Measurements from ENCODE around the gene C1orf56.
A peak's percentile ranks its signal among the peaks of the same experiment; 100 is the strongest.
"Not testable (repeated sequence)": the region's sequence is repeated elsewhere in the genome, so short reads cannot be mapped to it uniquely, and the experiment has no call there.

The C1orf56 gene

DNA sequence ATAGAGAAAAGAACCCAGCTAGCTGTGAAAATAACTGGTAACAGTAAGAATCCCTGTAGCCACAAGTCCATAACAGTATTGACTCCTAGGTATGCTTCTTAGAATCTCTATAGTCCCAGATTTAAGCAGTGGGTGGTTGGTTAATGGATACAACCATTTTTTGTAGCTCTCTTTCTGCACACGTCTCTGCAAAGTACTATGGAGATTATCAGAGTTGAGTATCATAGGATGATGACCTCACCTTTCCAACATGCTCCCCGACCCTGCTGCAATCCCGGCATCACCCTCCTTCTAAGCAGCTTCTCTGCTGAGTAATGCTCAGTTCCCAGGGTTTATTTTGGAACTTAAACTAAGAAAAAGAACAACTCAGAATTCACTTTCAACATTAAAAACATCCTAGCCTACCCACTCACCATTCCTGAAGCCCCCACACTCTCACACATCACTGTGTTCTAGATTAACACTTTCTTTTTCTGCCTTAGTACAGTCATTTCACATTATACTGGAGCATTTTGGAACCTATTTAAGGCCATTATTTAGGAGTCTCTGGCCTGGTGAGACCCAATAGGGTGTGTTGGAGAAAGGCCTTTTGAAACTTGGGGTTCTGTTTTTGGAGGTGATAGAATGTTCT is 15.3 kb downstream of the C1orf56 start:
- no peak for DNase-seq

DNA sequence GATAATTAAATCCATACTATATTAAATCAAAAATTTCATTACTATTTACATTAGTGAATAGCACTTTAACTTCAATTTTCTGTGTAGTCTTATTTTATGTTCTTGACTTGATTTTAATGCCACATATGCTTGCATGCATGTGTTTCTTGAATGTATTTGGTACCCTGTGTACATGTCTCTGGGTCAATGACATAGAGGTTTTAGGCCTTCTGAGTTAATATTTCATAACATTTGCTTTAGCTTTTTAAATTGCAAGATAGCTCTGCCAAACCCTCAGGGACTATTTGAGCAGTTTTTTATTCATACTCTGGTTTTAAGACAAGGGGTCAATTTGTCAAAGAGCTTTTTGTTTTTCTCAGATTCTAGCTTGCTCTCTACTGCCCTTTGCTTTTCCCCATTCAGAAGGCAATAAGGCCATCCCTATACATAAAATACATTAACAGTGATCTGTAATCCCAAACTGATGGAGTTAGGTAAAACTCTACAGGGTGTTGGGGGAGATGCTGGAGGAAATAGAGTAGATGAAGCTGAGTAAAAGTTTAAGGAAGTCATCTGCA is 17.6 kb downstream of the C1orf56 start:
- no peak for DNase-seq

- no peak for DNase-seq
Observed at GRCh38 chr1:151067185-151067584, 19.6 kb downstream of the C1orf56 start.

DNA sequence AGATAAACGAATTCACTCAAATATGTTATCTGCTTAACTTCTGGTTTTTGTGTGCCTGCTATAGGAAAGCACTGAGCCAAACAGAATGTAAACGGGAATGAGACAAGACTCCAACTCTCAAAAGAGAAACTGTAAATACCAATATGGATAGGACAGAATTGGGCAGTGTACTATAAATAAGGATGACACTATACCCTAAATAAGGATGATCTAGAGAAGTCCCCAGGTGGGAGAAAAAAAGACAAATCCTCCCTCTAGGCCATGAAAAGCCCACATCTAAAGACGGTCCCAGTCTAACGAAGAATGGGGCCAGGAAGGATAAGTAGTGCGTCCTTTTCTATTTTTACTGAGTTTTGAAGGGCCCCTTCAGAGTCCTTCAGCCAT is 21.5 kb downstream of the C1orf56 start:
- no peak for DNase-seq

- DNase-seq = peak; percentile 87 to 89
Observed at GRCh38 chr1:151070474-151071276, 23.1 kb downstream of the C1orf56 start, which contains the start of gene GABPB2. TSS of gene GABPB2 (plus strand) at chr1:151070761. CDS start at chr1:151088190, 17,429 bp downstream.

DNA sequence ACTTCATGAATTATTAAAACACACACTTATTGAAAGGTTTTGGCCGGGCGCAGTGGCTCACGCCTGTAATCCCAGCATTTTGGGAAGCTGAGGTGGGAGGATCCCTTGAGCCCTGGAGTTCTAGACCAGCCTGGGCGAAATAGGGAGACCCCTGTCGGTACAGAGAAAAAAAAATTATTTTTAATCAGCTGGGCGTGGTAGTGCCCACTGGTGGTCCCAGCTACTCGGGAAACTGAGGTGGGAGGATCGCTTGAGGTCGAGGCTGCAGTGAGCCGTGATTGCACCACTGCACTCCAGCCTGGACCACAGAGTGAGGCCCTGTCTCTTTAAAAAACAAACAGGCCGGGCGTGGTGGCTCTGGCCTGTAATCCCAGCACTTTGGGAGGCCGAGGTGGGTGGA is 24.7 kb downstream of the C1orf56 start:
- no peak for DNase-seq

- no peak for DNase-seq
Observed at GRCh38 chr1:151085953-151086559, 38.5 kb downstream of the C1orf56 start.

DNA sequence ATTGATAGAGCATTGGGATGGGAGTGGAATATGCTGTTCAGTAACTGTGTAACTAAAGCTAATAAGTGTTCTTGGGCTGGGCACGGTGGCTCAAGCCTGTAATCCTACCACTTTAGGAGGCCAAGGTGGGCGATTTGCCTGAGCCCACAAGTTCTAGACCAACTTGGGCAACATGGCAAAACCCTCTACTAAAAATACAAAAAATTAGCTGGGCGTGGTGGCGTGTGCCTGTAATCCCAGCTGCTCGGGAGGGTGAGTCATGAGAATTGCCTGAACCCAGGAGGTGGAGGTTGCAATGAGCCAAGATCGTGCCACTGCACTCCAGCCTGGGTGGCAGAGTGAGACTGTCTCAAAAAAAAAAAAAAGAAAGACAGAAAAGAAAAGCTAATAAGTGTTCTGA is 49.9 kb downstream of the C1orf56 start:
- DNase-seq = not testable (repeated sequence)

- DNase-seq = no peak
Observed at GRCh38 chr1:151098126-151098525, 50.6 kb downstream of the C1orf56 start.
